Neural crest cell (in vitro differentiated cells): ENCODE measurements around the gene SUSD2. TPM values are rescaled to one million over a fixed set of nuclear protein-coding genes. Genes with fewer than 3 reads are reported as not detected.
"Not testable (repeated sequence)": the region's sequence is repeated elsewhere in the genome, so short reads cannot be mapped to it uniquely, and the experiment has no call there.

ENCODE experiments used
- DNase-seq: peaks from one replicate; pipeline ENCODE4 v3.0.0; 2021; ENCODE audit warnings: low read depth, mixed read lengths, low spot score
- H3K27ac Mint-ChIP-seq: one replicate; pipeline ENCODE4 v1.8.0; 2021; ENCODE audit warnings: mild to moderate bottlenecking, mixed read lengths; ENCODE audit not compliant: unreplicated experiment
- H3K27me3 Mint-ChIP-seq: 2 replicates; pipeline ENCODE4 v1.8.0; 2021; ENCODE audit warnings: low read depth, mild to moderate bottlenecking, mixed read lengths
- H3K36me3 Mint-ChIP-seq: 2 replicates; pipeline ENCODE4 v1.8.0; 2021; ENCODE audit warnings: low read depth, mild to moderate bottlenecking, mixed read lengths
- H3K4me1 Mint-ChIP-seq: 2 replicates; pipeline ENCODE4 v1.8.0; 2021; ENCODE audit warnings: mixed read lengths
- H3K4me3 Mint-ChIP-seq: one replicate; pipeline ENCODE4 v1.8.0; 2021; ENCODE audit warnings: mild to moderate bottlenecking, mixed read lengths
- H3K9me3 Mint-ChIP-seq: 2 replicates; pipeline ENCODE4 v1.8.0; 2021; ENCODE audit warnings: mixed read lengths
- total RNA-seq: library from RNA; stranded (reverse); gene quantifications from 2 replicates; pipeline ENCODE4 v1.2.1, GENCODE V29; 2021
- TF ChIP-seq, protein P1 (sequence below): fragments of 200-600 bp; sonication (generic); conservative IDR thresholded peaks from 2 replicates; pipeline ENCODE4 v1.5.0; 2021; ENCODE audit warnings: antibody characterized with exemption, mild to moderate bottlenecking

Gene SUSD2
- total RNA-seq, 1 donor from 2014 or later = 0.37 TPM

DNA sequence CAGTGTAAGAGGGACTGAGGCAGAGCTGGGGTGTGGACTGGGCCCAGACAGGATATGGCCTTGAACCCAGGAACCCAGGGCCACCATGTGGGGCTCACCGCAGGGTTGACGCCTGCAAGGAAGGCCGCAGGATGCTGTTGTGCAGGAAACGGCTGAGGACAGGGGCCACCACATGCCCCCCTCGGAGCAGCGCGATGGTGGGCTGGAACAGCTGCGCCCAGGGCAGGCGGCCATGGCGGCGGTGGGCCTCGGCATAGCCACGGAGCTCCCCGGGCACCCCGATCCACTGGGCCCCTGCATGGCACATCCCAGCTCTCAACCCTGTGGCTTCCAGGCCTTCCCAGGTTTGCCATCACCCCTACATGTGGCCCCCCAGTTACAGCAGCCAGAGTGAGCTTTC lies 51.4 kb downstream of the SUSD2 start:
- no peak overlapping the region for H3K27ac Mint-ChIP-seq
- no peaks in the 10 kb centered on the region for H3K27me3 Mint-ChIP-seq
- no peaks in the 10 kb centered on the region for H3K36me3 Mint-ChIP-seq
- H3K4me1 Mint-ChIP-seq = no peaks in the 10 kb centered on the region
- H3K9me3 Mint-ChIP-seq = peaks cover 2% of the 10 kb centered on the region
- TF ChIP-seq, protein P1, sequence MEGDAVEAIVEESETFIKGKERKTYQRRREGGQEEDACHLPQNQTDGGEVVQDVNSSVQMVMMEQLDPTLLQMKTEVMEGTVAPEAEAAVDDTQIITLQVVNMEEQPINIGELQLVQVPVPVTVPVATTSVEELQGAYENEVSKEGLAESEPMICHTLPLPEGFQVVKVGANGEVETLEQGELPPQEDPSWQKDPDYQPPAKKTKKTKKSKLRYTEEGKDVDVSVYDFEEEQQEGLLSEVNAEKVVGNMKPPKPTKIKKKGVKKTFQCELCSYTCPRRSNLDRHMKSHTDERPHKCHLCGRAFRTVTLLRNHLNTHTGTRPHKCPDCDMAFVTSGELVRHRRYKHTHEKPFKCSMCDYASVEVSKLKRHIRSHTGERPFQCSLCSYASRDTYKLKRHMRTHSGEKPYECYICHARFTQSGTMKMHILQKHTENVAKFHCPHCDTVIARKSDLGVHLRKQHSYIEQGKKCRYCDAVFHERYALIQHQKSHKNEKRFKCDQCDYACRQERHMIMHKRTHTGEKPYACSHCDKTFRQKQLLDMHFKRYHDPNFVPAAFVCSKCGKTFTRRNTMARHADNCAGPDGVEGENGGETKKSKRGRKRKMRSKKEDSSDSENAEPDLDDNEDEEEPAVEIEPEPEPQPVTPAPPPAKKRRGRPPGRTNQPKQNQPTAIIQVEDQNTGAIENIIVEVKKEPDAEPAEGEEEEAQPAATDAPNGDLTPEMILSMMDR = no peak
- H3K4me3 Mint-ChIP-seq = no peak overlapping the region
- no peak for DNase-seq

DNA sequence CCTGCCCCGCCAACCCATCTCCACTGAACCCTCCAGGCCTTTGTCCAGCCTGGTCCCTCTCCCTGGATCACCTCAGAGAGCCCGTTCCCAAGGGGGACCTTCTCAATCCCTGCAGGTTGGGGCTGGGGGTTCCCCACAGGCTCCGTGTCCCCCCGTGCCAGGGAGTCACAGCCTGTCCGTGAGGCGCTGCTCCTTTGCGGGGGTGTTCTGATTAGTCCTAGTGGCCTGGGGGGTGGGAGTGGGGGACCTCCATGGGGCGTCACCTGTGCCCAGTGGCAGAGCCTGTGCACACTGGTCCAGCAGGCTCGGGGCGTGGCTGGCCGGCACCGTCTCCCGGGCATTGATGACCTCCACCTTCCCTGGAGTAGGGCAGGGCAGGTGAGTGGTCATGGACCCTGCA lies 51.9 kb downstream of the SUSD2 start:
- H3K4me3 Mint-ChIP-seq = no peak overlapping the region
- DNase-seq = no peak
- peaks cover 2% of the 10 kb centered on the region for H3K9me3 Mint-ChIP-seq
- H3K27ac Mint-ChIP-seq = peak overlapping the region; percentile 35
- no peaks in the 10 kb centered on the region for H3K4me1 Mint-ChIP-seq
- H3K36me3 Mint-ChIP-seq = no peaks in the 10 kb centered on the region
- no peaks in the 10 kb centered on the region for H3K27me3 Mint-ChIP-seq
- TF ChIP-seq, protein P1 = no peak

DNA sequence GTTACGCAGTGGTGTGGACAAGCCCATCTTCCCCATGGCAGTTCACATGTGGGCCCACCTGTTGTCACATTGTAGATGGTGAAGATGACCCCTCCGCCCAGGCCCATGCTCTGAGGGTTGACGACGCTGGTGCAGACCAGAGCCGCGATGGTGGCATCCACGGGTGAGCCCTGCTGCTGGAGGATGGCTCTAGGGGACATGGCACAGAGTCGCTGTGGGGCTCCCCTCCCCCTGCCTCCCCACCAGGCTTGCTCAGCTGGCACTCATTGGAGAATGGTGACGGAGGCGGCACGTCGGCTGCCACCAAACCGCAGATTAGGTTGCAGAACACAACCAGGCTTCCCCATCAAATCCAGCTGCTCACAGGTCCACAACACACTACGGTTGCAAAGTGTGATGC lies 52.5 kb downstream of the SUSD2 start:
- Mint-ChIP-seq H3K27me3 (no peaks in the 10 kb centered on the region), H3K27ac (no peak overlapping the region), H3K4me3 (no peak overlapping the region), H3K4me1 (no peaks in the 10 kb centered on the region), H3K36me3 (no peaks in the 10 kb centered on the region), H3K9me3 (peaks cover 2% of the 10 kb centered on the region)
- TF ChIP-seq, protein P1 = no peak
- DNase-seq = no peak

DNA sequence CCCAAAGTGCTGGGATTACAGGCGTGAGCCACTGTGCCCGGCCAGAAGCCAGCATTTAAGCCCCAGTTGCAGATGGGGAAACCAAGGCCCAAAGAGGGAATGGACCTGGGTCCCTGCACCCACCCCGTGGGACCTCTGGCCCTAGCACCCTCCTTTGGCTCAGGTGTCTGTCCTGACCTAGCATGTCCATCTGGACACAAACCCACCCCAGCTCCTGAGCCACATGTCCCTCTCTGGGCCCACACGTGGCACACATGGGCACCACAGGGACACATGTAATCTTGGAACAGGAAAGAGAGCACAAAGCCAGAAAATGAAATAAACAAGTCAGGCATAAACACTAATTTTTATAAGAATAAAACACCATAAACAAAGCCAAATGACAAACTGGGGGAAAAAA lies 54.0 kb downstream of the SUSD2 start:
- no peak for DNase-seq
- Mint-ChIP-seq H3K4me1 (no peaks in the 10 kb centered on the region), H3K27me3 (no peaks in the 10 kb centered on the region), H3K36me3 (no peaks in the 10 kb centered on the region), H3K4me3 (no peak overlapping the region), H3K27ac (no peak overlapping the region), H3K9me3 (peaks cover 2% of the 10 kb centered on the region)
- TF ChIP-seq, protein P1 = no peak

- H3K36me3 Mint-ChIP-seq = no peaks in the 10 kb centered on the region
- no peaks in the 10 kb centered on the region for H3K4me1 Mint-ChIP-seq
- peaks cover 2% of the 10 kb centered on the region for H3K9me3 Mint-ChIP-seq
- DNase-seq = no peak
- no peaks in the 10 kb centered on the region for H3K27me3 Mint-ChIP-seq
- no peak overlapping the region for H3K4me3 Mint-ChIP-seq
- no peak overlapping the region for H3K27ac Mint-ChIP-seq
- TF ChIP-seq, protein P1 = no peak
These were observed 55.4 kb downstream of the SUSD2 start for GRCh38 chr22:24236656-24237055.

DNA sequence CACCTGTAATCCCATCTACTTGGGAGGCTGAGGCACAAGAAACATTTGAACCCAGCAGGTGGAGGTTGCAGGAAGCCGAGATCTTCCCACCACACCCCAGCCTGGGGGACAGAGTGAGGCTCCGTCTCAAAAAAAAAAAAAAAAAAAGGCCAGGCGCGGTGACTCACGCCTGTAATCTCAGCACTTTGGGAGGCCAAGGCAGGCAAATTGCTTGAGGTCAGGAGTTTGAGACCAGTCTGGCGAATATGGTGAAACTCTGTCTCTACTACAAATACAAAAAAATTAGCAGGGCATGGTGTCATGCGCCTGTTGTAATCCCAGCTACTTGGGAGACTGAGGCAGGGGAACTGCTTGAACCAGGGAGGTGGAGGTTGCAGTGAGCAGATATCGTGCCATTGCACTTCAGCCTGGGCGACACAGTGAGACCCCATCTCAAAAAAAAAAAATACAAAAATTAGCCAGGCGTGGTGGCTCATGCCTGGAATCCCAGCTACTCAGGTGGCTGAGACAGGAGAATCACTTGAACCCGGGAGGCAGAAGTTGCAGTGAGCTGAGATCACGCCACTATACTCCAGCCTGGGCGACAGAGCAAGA lies 56.9 kb downstream of the SUSD2 start:
- H3K4me1 Mint-ChIP-seq = peaks cover 12% of the 10 kb centered on the region
- H3K4me3 Mint-ChIP-seq, H3K9me3 Mint-ChIP-seq, H3K27me3 Mint-ChIP-seq, H3K27ac Mint-ChIP-seq, H3K36me3 Mint-ChIP-seq, DNase-seq: not testable (repeated sequence)

Other genes starting within 250 kb of the SUSD2 start
- gene GSTT2B, start 220.3 kb upstream of the SUSD2 start, total RNA-seq = 1.8 and 2.1 TPM in 2 replicates
- not detected in 2 replicates for gene DDTL, start 214.6 kb upstream of the SUSD2 start, total RNA-seq
- 72.3 and 74.0 TPM in 2 replicates for gene DDT, start 207.0 kb upstream of the SUSD2 start, total RNA-seq
- not detected in 2 replicates for gene GSTT2, start 201.4 kb upstream of the SUSD2 start, total RNA-seq
- gene GSTT4, start 176.0 kb upstream of the SUSD2 start, total RNA-seq = not detected in 2 replicates
- 80.8 and 81.8 TPM in 2 replicates for gene CABIN1, start 170.2 kb upstream of the SUSD2 start, total RNA-seq
- 0.56 and 0.59 TPM in 2 replicates for gene GGT5, start 63.6 kb downstream of the SUSD2 start, total RNA-seq
- gene SPECC1L, start 89.3 kb downstream of the SUSD2 start, total RNA-seq = 121 and 123 TPM in 2 replicates
- gene ADORA2A, start 246.1 kb downstream of the SUSD2 start, total RNA-seq = 2.1 and 2.8 TPM in 2 replicates